Natural killer cell (primary cell): ENCODE results near the gene GPR84. TPM values are rescaled to one million over a fixed set of nuclear protein-coding genes. Genes with fewer than 3 reads are reported as not detected.

ENCODE experiments used
- ATAC-seq, 3 donors: fragments of 150-1000 bp in 2 of 3; fragments of 200-7000 bp in 1 of 3; cut with Tn5 transposase; 1 replicate in 1 of 3; 2 replicates in 2 of 3; pipeline ENCODE4 v1.10.0; 2021; ENCODE audit warnings: mild to moderate bottlenecking in 2 of 3, moderate library complexity in 2 of 3
- DNase-seq, 2 donors: peaks; one replicate each; pipeline versions ENCODE4 v3.0.0 to v3.0.0-alpha.2; 2013 to 2021; ENCODE audit warnings: mixed read lengths in 1 of 2
- H3K27ac ChIP-seq: one replicate; pipeline ENCODE4 v1.5.1; 2013; ENCODE audit warnings: mild to moderate bottlenecking, low read length
- H3K27me3 ChIP-seq: one replicate; pipeline ENCODE4 v1.6.1; 2013; ENCODE audit warnings: low read length; ENCODE audit not compliant: control insufficient read depth, insufficient read depth
- H3K36me3 ChIP-seq: one replicate; pipeline ENCODE4 v1.6.1; 2013; ENCODE audit warnings: low read length; ENCODE audit not compliant: control insufficient read depth, insufficient read depth
- H3K4me1 ChIP-seq: one replicate; pipeline ENCODE4 v1.6.1; 2013; ENCODE audit warnings: low read length; ENCODE audit not compliant: control insufficient read depth, insufficient read depth
- H3K4me3 ChIP-seq: one replicate; pipeline ENCODE4 v1.5.1; 2013; ENCODE audit warnings: low read length
- H3K9me3 ChIP-seq: one replicate; pipeline ENCODE4 v1.6.1; 2013; ENCODE audit warnings: low read length; ENCODE audit not compliant: control insufficient read depth, insufficient read depth
- H3K27ac Mint-ChIP-seq, 2 donors: one replicate each; pipeline ENCODE4 v1.8.0; 2022; ENCODE audit warnings: mild to moderate bottlenecking in 2 of 2, mixed read lengths in 2 of 2, moderate library complexity in 1 of 2
- H3K27me3 Mint-ChIP-seq, 2 donors: one replicate each; pipeline ENCODE4 v1.8.0; 2022; ENCODE audit warnings: low read depth in 2 of 2, mixed read lengths in 2 of 2
- H3K36me3 Mint-ChIP-seq: one replicate; pipeline ENCODE4 v1.8.0; 2022; ENCODE audit warnings: mixed read lengths
- H3K4me1 Mint-ChIP-seq, 2 donors: one replicate each; pipeline ENCODE4 v1.8.0; 2022; ENCODE audit warnings: mixed read lengths in 2 of 2
- H3K4me3 Mint-ChIP-seq: one replicate; pipeline ENCODE4 v1.8.0; 2022; ENCODE audit warnings: mild to moderate bottlenecking, moderate library complexity, mixed read lengths
- H3K9me3 Mint-ChIP-seq, 2 donors: one replicate each; pipeline ENCODE4 v1.8.0; 2022; ENCODE audit warnings: mixed read lengths in 2 of 2
- CTCF ChIP-seq: fragments of 200-600 bp; IDR thresholded peaks from one replicate; pipeline ENCODE4 v1.8.0; 2022; ENCODE audit warnings: antibody characterized with exemption
- WGBS: methylation state at CpG from one replicate; pipeline ENCODE4 v1.1.7; 2013; ENCODE audit warnings: missing lambda C conversion rate; ENCODE audit not compliant: insufficient coverage; 5-methylcytosine and 5-hydroxymethylcytosine counted together
- intact Hi-C: fragments of 100-400 bp; cut with micrococcal nuclease; formaldehyde crosslinking; loops from one replicate; pipeline ENCODE4 v1.14.2; 2022
- total RNA-seq, 4 donors: library from RNA; stranded (reverse); fragments of 120-200 nt in 1 of 4; gene quantifications; one replicate each; pipeline versions ENCODE4 v1.2.3 to v1.2.4, GENCODE V29; 2013 to 2022

GPR84 gene
- total RNA-seq, 3 donors from 2014 or later (not counting 1 experiment from before 2014, with no cell fraction given), result 0.45 to 4.9 (median 0.59) TPM

DNA sequence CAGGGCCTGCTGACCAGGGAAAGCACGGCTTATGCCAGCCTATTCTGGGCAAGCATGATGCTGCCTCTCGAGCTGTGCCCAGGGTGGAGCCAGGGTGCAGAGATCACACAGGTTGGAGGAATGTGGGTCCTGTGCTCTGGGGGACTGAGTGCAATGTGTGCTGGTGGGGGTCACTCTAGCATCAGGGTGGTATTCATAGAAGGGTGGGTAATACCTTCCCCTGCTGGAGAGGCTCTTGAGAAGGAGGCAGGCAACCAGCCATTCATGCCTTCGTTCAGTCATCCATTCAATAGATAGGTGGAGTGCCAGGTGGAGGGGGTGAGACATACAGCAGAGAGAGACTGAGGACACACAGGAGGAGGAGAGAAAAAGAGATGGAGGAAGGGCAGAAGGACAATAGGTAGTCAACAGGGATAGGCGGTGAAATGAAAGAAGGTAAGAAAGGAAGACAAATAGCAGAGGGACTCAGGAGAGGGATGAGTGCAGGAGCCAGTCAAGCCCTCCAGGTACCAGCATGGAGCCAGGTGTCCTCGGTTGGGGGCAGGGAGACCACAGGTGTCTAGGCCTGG, 25.4 kb upstream of the GPR84 start:
- Mint-ChIP-seq H3K4me1 (peaks cover 22 to 35% of the 10 kb centered on the region in 2 donors), H3K4me3 (peak overlapping the region; percentile 32), H3K9me3 (no peaks in the 10 kb centered on the region), H3K36me3 (no peaks in the 10 kb centered on the region), H3K27ac (peak overlapping the region in 1 of 2 donors; percentile 17), H3K27me3 (no peaks in the 10 kb centered on the region)
- Histone ChIP-seq H3K9me3 (no peaks in the 10 kb centered on the region), H3K27ac (no peak overlapping the region), H3K4me1 (peaks cover 57% of the 10 kb centered on the region), H3K36me3 (peaks cover 11% of the 10 kb centered on the region), H3K4me3 (no peak overlapping the region), H3K27me3 (no peaks in the 10 kb centered on the region)
- intact Hi-C loops, result no loop called here
- ATAC-seq (no peak), DNase-seq (no peak)
- WGBS, result 92% methylated on average over 5 of the region's 5 CpGs
- TF ChIP-seq CTCF, result no peak

GRCh38 chr12:54389134-54389508, 24.8 kb upstream of the GPR84 start:
- Mint-ChIP-seq H3K27ac (no peak overlapping the region), H3K4me3 (no peak overlapping the region), H3K27me3 (no peaks in the 10 kb centered on the region), H3K9me3 (no peaks in the 10 kb centered on the region), H3K36me3 (no peaks in the 10 kb centered on the region), H3K4me1 (peaks cover 17 to 29% of the 10 kb centered on the region in 2 donors)
- Histone ChIP-seq H3K36me3 (peaks cover 5% of the 10 kb centered on the region), H3K27me3 (no peaks in the 10 kb centered on the region), H3K4me1 (peaks cover 57% of the 10 kb centered on the region), H3K27ac (no peak overlapping the region), H3K9me3 (no peaks in the 10 kb centered on the region), H3K4me3 (no peak overlapping the region)
- WGBS, result 85% methylated on average over 2 of the region's 3 CpGs
- intact Hi-C loops, result no loop called here
- DNase-seq (no peak), ATAC-seq (no peak)
- no peak for TF ChIP-seq CTCF

- Mint-ChIP-seq H3K27me3 (no peaks in the 10 kb centered on the region), H3K27ac (peak overlapping the region in 1 of 2 donors; percentile 17), H3K9me3 (no peaks in the 10 kb centered on the region), H3K4me1 (peaks cover 11 to 23% of the 10 kb centered on the region in 2 donors), H3K36me3 (no peaks in the 10 kb centered on the region), H3K4me3 (peak overlapping the region; percentile 25)
- H3K27ac ChIP-seq, result no peak overlapping the region
- no peak for ATAC-seq
- no peaks in the 10 kb centered on the region for H3K9me3 ChIP-seq
- H3K36me3 ChIP-seq, result peaks cover 3% of the 10 kb centered on the region
- TF ChIP-seq CTCF, result no peak
- no peaks in the 10 kb centered on the region for H3K27me3 ChIP-seq
- no peak overlapping the region for H3K4me3 ChIP-seq
- intact Hi-C loops, result no loop called here
- DNase-seq, result no peak
- 57% methylated on average over 2 of the region's 4 CpGs for WGBS
- H3K4me1 ChIP-seq, result peaks cover 56% of the 10 kb centered on the region
Measured at GRCh38 chr12:54388237-54389133, 24.2 kb upstream of the GPR84 start.
